Kidney (tissue), 14 donors: Measurements from ENCODE around the gene RAP1GAP2. TPM values are rescaled to one million over a fixed set of nuclear protein-coding genes. Genes with fewer than 3 reads are reported as not detected.

ENCODE experiments used
- DNase-seq, 5 donors: peaks; one replicate each; pipeline ENCODE4 v3.0.0-alpha.2; 2013 to 2020
- FAIRE-seq: peaks from 2 replicates; lab custom pipeline; 2012; peaks lifted over from hg19 to GRCh38; lab: Jason Lieb, UNC
- H3K27ac ChIP-seq, 2 donors: one replicate each; pipeline ENCODE4 v1.7.0; 2013; ENCODE audit warnings: low read depth in 2 of 2, low read length in 2 of 2, inconsistent platforms in 1 of 2
- H3K27me3 ChIP-seq: one replicate; pipeline ENCODE4 v1.7.1; 2013; ENCODE audit warnings: low read length, inconsistent platforms; ENCODE audit not compliant: control insufficient read depth, insufficient read depth
- H3K36me3 ChIP-seq, 3 donors: one replicate each; pipeline versions ENCODE4 v1.7.0 to v1.7.1; 2013; ENCODE audit warnings: low read length in 3 of 3, control low read depth in 1 of 3, inconsistent platforms in 1 of 3; ENCODE audit not compliant: insufficient read depth in 3 of 3, control insufficient read depth in 2 of 3
- H3K4me1 ChIP-seq, 3 donors: one replicate each; pipeline versions ENCODE4 v1.7.0 to v1.7.1; 2013; ENCODE audit warnings: low read length in 3 of 3, inconsistent platforms in 1 of 3, low read depth in 1 of 3; ENCODE audit not compliant: control insufficient read depth in 2 of 3, insufficient read depth in 2 of 3
- H3K4me3 ChIP-seq, 3 donors: one replicate each; pipeline versions ENCODE4 v1.7.0 to v1.8.1; 2013; ENCODE audit warnings: low read length in 3 of 3, control low read depth in 1 of 3, inconsistent platforms in 1 of 3
- H3K9ac ChIP-seq, 3 donors: one replicate each; pipeline versions ENCODE4 v1.7.0 to v1.7.1; 2013; ENCODE audit warnings: low read length in 3 of 3, control low read depth in 1 of 3, inconsistent platforms in 1 of 3
- H3K9me3 ChIP-seq, 3 donors: one replicate each; pipeline versions ENCODE4 v1.7.0 to v1.7.1; 2013; ENCODE audit warnings: low read length in 3 of 3, control low read depth in 1 of 3, inconsistent platforms in 1 of 3; ENCODE audit not compliant: control insufficient read depth in 2 of 3, insufficient read depth in 1 of 3
- intact Hi-C: fragments of 100-400 bp; cut with DNase I; formaldehyde crosslinking; loops from one replicate; pipeline ENCODE4 v1.11.1; 2022
- polyA plus RNA-seq: library from polyadenylated mRNA; stranded (reverse); fragments of 350-450 nt; fragmentation: Illumina TruSeq; extraction: RNeasy Lipid Tissue Mini Kit (QIAGEN cat#74804); gene quantifications from one replicate; pipeline ENCODE4 v1.2.3, GENCODE V29; 2014; ENCODE audit warnings: low read depth, low replicate concordance; ENCODE audit not compliant: insufficient read depth
- total RNA-seq: library from RNA; stranded (reverse); fragmentation: NEBNext Ultra II Directional; extraction: Animal tissue kit (Norgen Biotek cat#: 25700); gene quantifications from one replicate; pipeline ENCODE4 v1.2.1, GENCODE V29; 2021
- TF ChIP-seq, protein P1 (sequence below): IDR thresholded peaks from 3 replicates; pipeline ENCODE4 v1.5.1; 2012; ENCODE audit warnings: mild to moderate bottlenecking, moderate library complexity, borderline replicate concordance; ENCODE audit not compliant: insufficient read depth; ENCODE audit errors: extremely low read depth
- donor health status: control.
- donor health status: control.
- donor health status: control.
- donor health status: control.
- donor health status: control.
- donor health status: DM: yes; HTN: yes; CAD: no.
- donor health status: Normal renal cell carcinoma (clear cell type).

Gene RAP1GAP2
- total and polyA plus RNA-seq, 2 donors from 2014 or later, result 6.8 to 46.2 TPM

DNA sequence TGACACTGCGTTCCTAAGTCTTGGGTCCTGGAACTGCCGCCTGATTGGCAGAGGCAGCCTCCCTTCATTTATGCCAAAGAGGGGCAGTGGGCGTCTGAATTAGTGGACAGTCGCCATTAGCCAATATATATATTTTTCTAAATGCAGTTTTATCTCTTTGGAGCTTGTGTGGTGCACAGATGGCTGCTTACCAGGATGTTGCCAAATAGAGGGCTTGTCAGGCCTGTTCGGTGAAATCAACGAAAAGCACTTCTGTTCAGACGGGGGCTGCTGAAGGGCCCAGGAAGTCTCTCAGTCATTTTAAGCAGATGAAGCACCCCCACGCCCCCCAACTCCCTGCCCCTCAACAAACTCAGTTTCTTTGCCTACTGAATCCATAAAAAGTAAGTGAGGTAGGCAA lies 66.0 kb downstream of the RAP1GAP2 start:
- Histone ChIP-seq H3K9me3 (no peaks in the 10 kb centered on the region), H3K4me3 (no peak overlapping the region), H3K4me1 (no peaks in the 10 kb centered on the region), H3K27me3 (no peaks in the 10 kb centered on the region), H3K9ac (no peak overlapping the region), H3K27ac (no peak overlapping the region), H3K36me3 (no peaks in the 10 kb centered on the region)
- TF ChIP-seq, protein P1, sequence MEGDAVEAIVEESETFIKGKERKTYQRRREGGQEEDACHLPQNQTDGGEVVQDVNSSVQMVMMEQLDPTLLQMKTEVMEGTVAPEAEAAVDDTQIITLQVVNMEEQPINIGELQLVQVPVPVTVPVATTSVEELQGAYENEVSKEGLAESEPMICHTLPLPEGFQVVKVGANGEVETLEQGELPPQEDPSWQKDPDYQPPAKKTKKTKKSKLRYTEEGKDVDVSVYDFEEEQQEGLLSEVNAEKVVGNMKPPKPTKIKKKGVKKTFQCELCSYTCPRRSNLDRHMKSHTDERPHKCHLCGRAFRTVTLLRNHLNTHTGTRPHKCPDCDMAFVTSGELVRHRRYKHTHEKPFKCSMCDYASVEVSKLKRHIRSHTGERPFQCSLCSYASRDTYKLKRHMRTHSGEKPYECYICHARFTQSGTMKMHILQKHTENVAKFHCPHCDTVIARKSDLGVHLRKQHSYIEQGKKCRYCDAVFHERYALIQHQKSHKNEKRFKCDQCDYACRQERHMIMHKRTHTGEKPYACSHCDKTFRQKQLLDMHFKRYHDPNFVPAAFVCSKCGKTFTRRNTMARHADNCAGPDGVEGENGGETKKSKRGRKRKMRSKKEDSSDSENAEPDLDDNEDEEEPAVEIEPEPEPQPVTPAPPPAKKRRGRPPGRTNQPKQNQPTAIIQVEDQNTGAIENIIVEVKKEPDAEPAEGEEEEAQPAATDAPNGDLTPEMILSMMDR, result no peak
- intact Hi-C loops, result no loop called here
- DNase-seq (no peak), FAIRE-seq (no peak)

DNA sequence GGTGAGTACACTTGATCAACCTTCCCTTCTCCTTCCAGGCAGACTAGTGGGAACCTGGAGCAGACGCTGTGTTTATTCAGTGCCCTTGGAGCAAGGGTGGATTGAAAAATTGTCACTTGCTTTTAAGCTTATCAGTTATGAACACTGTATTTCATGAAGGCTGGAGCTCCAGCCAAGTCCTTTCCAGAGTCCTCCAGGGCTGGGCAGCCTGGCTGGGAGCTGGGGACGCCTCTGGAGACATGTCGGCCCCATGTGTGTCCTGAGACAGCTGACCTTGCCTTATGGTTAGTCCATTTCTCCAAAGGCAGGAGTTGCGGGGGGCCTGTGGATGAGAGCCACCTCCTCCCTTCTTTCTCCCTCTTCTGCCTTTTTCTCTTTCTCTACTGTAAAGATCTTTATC lies 67.0 kb downstream of the RAP1GAP2 start:
- H3K9ac ChIP-seq, result no peak overlapping the region
- TF ChIP-seq, protein P1, result no peak
- no peaks in the 10 kb centered on the region for H3K4me1 ChIP-seq
- no peaks in the 10 kb centered on the region for H3K27me3 ChIP-seq
- no peak for FAIRE-seq
- H3K9me3 ChIP-seq, result no peaks in the 10 kb centered on the region
- H3K27ac ChIP-seq, result no peak overlapping the region
- intact Hi-C loops, result no loop called here
- H3K36me3 ChIP-seq, result no peaks in the 10 kb centered on the region
- H3K4me3 ChIP-seq, result no peak overlapping the region
- DNase-seq, result no peak

DNA sequence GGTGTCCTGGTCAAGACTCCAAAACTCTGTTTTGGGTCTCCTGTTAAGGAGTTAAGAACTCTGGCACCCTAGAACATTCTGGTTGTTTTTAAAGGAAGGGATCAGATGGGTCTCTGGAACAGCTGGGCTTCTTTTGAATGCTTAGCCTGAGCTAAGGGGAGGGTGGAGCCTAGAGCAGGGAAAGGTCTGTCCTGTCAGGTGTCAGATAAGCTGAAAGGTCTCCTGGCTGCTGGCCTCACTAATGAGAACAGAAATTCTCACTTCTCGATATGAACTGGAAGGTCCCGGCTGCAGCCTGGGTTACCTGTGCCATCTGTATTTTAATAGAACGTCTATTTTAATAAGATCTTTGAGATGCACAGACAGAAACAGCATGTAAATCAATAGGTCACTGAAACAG lies 69.0 kb downstream of the RAP1GAP2 start:
- Histone ChIP-seq H3K4me3 (no peak overlapping the region), H3K4me1 (peaks cover 0 to 2% (median 0%) of the 10 kb centered on the region in 3 donors), H3K9me3 (no peaks in the 10 kb centered on the region), H3K36me3 (no peaks in the 10 kb centered on the region), H3K9ac (no peak overlapping the region), H3K27me3 (no peaks in the 10 kb centered on the region), H3K27ac (no peak overlapping the region)
- TF ChIP-seq, protein P1, result no peak
- FAIRE-seq, result no peak
- DNase-seq, result no peak
- intact Hi-C loops, result no loop called here
